Osteoblast (primary cell): Measurements from ENCODE around the gene PCDHA5. TPM values are rescaled to one million over a fixed set of nuclear protein-coding genes. Genes with fewer than 3 reads are reported as not detected.
"Not testable (repeated sequence)": the region's sequence is repeated elsewhere in the genome, so short reads cannot be mapped to it uniquely, and the experiment has no call there.

ENCODE experiments used
- DNase-seq: peaks from one replicate; pipeline ENCODE4 v3.0.0; 2011; ENCODE audit warnings: low spot score, mixed read lengths; ENCODE audit not compliant: insufficient read length; ENCODE audit errors: missing footprints
- H2AFZ ChIP-seq: 2 replicates; pipeline ENCODE4 v1.6.0; 2011; ENCODE audit warnings: mild to moderate bottlenecking, low read length
- H3K27ac ChIP-seq: 2 replicates; pipeline ENCODE4 v1.5.1; 2011; ENCODE audit warnings: mild to moderate bottlenecking, low read depth, low read length, moderate library complexity
- H3K27me3 ChIP-seq: 2 replicates; pipeline ENCODE4 v1.6.0; 2012; ENCODE audit warnings: mild to moderate bottlenecking, control low read depth, inconsistent platforms, low read length, moderate library complexity; ENCODE audit not compliant: insufficient read depth
- H3K36me3 ChIP-seq: 2 replicates; pipeline ENCODE4 v1.5.1; 2011; ENCODE audit warnings: mild to moderate bottlenecking, low read length, control low read depth, moderate library complexity; ENCODE audit not compliant: insufficient read depth
- H3K4me1 ChIP-seq: 2 replicates; pipeline ENCODE4 v1.5.1; 2011; ENCODE audit warnings: mild to moderate bottlenecking, low read length, control low read depth, moderate library complexity; ENCODE audit not compliant: insufficient read depth
- H3K4me2 ChIP-seq: 2 replicates; pipeline ENCODE4 v1.6.0; 2011; ENCODE audit warnings: mild to moderate bottlenecking, low read length; ENCODE audit not compliant: insufficient read depth
- H3K4me3 ChIP-seq: fragments of 200-600 bp; sonication (generic); 3 replicates; pipeline ENCODE4 v1.5.1; 2012; ENCODE audit warnings: mild to moderate bottlenecking, low read length, inconsistent platforms; ENCODE audit not compliant: insufficient read depth
- H3K79me2 ChIP-seq: 2 replicates; pipeline ENCODE4 v1.6.0; 2012; ENCODE audit warnings: mild to moderate bottlenecking, low read length, control low read depth, inconsistent platforms; ENCODE audit not compliant: insufficient read depth
- H3K9me3 ChIP-seq: 2 replicates; pipeline ENCODE4 v1.5.1; 2011; ENCODE audit warnings: low read depth, low read length, control low read depth
- H4K20me1 ChIP-seq: 2 replicates; pipeline ENCODE4 v1.6.0; 2012; ENCODE audit warnings: mild to moderate bottlenecking, low read length, control low read depth; ENCODE audit not compliant: insufficient read depth
- CTCF ChIP-seq: IDR thresholded peaks from 2 replicates; pipeline ENCODE4 v1.5.1; 2011; ENCODE audit warnings: mild to moderate bottlenecking, low read depth, low read length, moderate library complexity; ENCODE audit errors: extremely low read depth
- total RNA-seq: library from RNA; depleted of rRNA; stranded (reverse); fragments of >200 nt; gene quantifications from 2 replicates; pipeline ENCODE4 v1.2.3, GENCODE V29; 2012

Gene PCDHA5
- total RNA-seq, 1 donor: under 0.01 TPM

GRCh38 chr5:140802781-140803271, 18.6 kb upstream of the PCDHA5 start:
- Histone ChIP-seq H3K27ac (no peak overlapping the region), H2AFZ (no peak overlapping the region), H3K79me2 (no peaks in the 10 kb centered on the region), H3K36me3 (no peaks in the 10 kb centered on the region), H3K4me1 (no peaks in the 10 kb centered on the region), H4K20me1 (no peaks in the 10 kb centered on the region), H3K9me3 (no peaks in the 10 kb centered on the region), H3K4me3 (no peak overlapping the region), H3K4me2 (no peak overlapping the region), H3K27me3 (no peaks in the 10 kb centered on the region)
- no peak for TF ChIP-seq CTCF
- no peak for DNase-seq

- no peaks in the 10 kb centered on the region for H3K9me3 ChIP-seq
- no peaks in the 10 kb centered on the region for H3K36me3 ChIP-seq
- H2AFZ ChIP-seq: peak within 1 kb of the TSS; percentile 65
- H3K79me2 ChIP-seq: no peaks in the 10 kb centered on the region
- peak within 1 kb of the TSS; percentile 50 for H3K4me3 ChIP-seq
- no peaks in the 10 kb centered on the region for H4K20me1 ChIP-seq
- no peak for DNase-seq
- no peaks in the 10 kb centered on the region for H3K4me1 ChIP-seq
- H3K4me2 ChIP-seq: peak within 1 kb of the TSS; percentile 61
- H3K27ac ChIP-seq: no peak within 1 kb of the TSS
- H3K27me3 ChIP-seq: no peaks in the 10 kb centered on the region
- TF ChIP-seq CTCF: peak; percentile 40
Observed at GRCh38 chr5:140806834-140807775, 14.3 kb upstream of the PCDHA5 start, which contains the start of gene PCDHA4. Gene PCDHA4, plus strand, starts transcription at chr5:140807068.

GRCh38 chr5:140808241-140808888, 13.0 kb upstream of the PCDHA5 start:
- not testable (repeated sequence) for H2AFZ ChIP-seq

GRCh38 chr5:140808889-140809291, 12.5 kb upstream of the PCDHA5 start:
- no peaks in the 10 kb centered on the region for H3K27me3 ChIP-seq
- H3K4me3 ChIP-seq: no peak overlapping the region
- no peaks in the 10 kb centered on the region for H3K4me1 ChIP-seq
- no peak overlapping the region for H3K4me2 ChIP-seq
- no peaks in the 10 kb centered on the region for H3K9me3 ChIP-seq
- H3K27ac ChIP-seq: no peak overlapping the region
- H3K36me3 ChIP-seq: no peaks in the 10 kb centered on the region
- H4K20me1 ChIP-seq: no peaks in the 10 kb centered on the region
- DNase-seq: no peak
- H2AFZ ChIP-seq: no peak overlapping the region
- no peaks in the 10 kb centered on the region for H3K79me2 ChIP-seq
- TF ChIP-seq CTCF: no peak

More at GRCh38 chr5:140808241-140808888, 13.0 kb upstream of the PCDHA5 start:
- not testable (repeated sequence) for H3K27ac ChIP-seq, H4K20me1 ChIP-seq, H3K9me3 ChIP-seq, DNase-seq, H3K79me2 ChIP-seq, H3K36me3 ChIP-seq, H3K4me1 ChIP-seq, H3K27me3 ChIP-seq, H3K4me3 ChIP-seq, H3K4me2 ChIP-seq
